ENCODE results near the gene ANKRD13D.
A peak's percentile ranks its signal among the peaks of the same experiment; 100 is the strongest.

ANKRD13D gene

GRCh38 chr11:67299471-67300191, 10.5 kb downstream of the ANKRD13D start:
- DNase-seq: no peak
- in situ Hi-C loops (cut with HindIII; ENCODE audit: low pct_ligation_motif_present, low sequenced_read_pairs): no loop called here
- peaks cover 59% of the 10 kb centered on the region for H3K36me3 ChIP-seq (replicated peaks)
- no peak for TF ChIP-seq CTCF (IDR thresholded peaks at IDR 0.05; ENCODE audit: low read depth, low read length, missing control alignments)
- no peak overlapping the region for H3K4me3 ChIP-seq (ENCODE audit: low read depth, low read length)
- H3K27ac ChIP-seq: no peak overlapping the region
- H3K27me3 ChIP-seq (replicated peaks): no peaks in the 10 kb centered on the region

GRCh38 chr11:67300256-67300755, 11.2 kb downstream of the ANKRD13D start:
- DNase-seq: no peak
- in situ Hi-C loops (cut with HindIII; ENCODE audit: low pct_ligation_motif_present, low sequenced_read_pairs): no loop called here

GRCh38 chr11:67300756-67301312, 11.7 kb downstream of the ANKRD13D start:
- TF ChIP-seq CTCF (IDR thresholded peaks at IDR 0.05; ENCODE audit: low read depth, low read length, missing control alignments): no peak
- H3K4me3 ChIP-seq (ENCODE audit: low read depth, low read length): no peak overlapping the region
- no peak overlapping the region for H3K27ac ChIP-seq
- DNase-seq: no peak
- peaks cover 48% of the 10 kb centered on the region for H3K36me3 ChIP-seq (replicated peaks)
- H3K27me3 ChIP-seq (replicated peaks): no peaks in the 10 kb centered on the region
- in situ Hi-C loops (cut with HindIII; ENCODE audit: low pct_ligation_motif_present, low sequenced_read_pairs): no loop called here

More at GRCh38 chr11:67300256-67300755, 11.2 kb downstream of the ANKRD13D start:
- TF ChIP-seq CTCF (IDR thresholded peaks at IDR 0.05; ENCODE audit: low read depth, low read length, missing control alignments): no peak
- H3K4me3 ChIP-seq (ENCODE audit: low read depth, low read length): no peak overlapping the region
- no peak overlapping the region for H3K27ac ChIP-seq
- peaks cover 54% of the 10 kb centered on the region for H3K36me3 ChIP-seq (replicated peaks)
- H3K27me3 ChIP-seq (replicated peaks): no peaks in the 10 kb centered on the region

- in situ Hi-C loops (cut with HindIII; ENCODE audit: low pct_ligation_motif_present, low sequenced_read_pairs): no loop called here
- H3K27me3 ChIP-seq (replicated peaks): no peaks in the 10 kb centered on the region
- H3K4me3 ChIP-seq (ENCODE audit: low read depth, low read length): no peak overlapping the region
- peaks cover 43% of the 10 kb centered on the region for H3K36me3 ChIP-seq (replicated peaks)
- no peak overlapping the region for H3K27ac ChIP-seq
- TF ChIP-seq CTCF (IDR thresholded peaks at IDR 0.05; ENCODE audit: low read depth, low read length, missing control alignments): no peak
- DNase-seq: no peak
Observed at GRCh38 chr11:67301313-67301921, 12.3 kb downstream of the ANKRD13D start.

GRCh38 chr11:67301951-67302516, 12.9 kb downstream of the ANKRD13D start:
- DNase-seq: peak; percentile 61
- Histone ChIP-seq H3K4me3 (ENCODE audit: low read depth, low read length) (no peak overlapping the region), H3K27ac (peak overlapping the region; percentile 32), H3K36me3 (replicated peaks) (peaks cover 36% of the 10 kb centered on the region), H3K27me3 (replicated peaks) (no peaks in the 10 kb centered on the region)
- in situ Hi-C loops (cut with HindIII; ENCODE audit: low pct_ligation_motif_present, low sequenced_read_pairs): no loop called here
- no peak for TF ChIP-seq CTCF (IDR thresholded peaks at IDR 0.05; ENCODE audit: low read depth, low read length, missing control alignments)

Data from brain microvascular endothelial cell (primary cell).